T follicular helper cell (primary cell): ENCODE data around the gene PTPRN2.

Experiments
- DNase-seq: peaks from one replicate; pipeline ENCODE4 v3.0.0-alpha.2; 2020; ENCODE audit warnings: low read depth

The PTPRN2 gene

DNA sequence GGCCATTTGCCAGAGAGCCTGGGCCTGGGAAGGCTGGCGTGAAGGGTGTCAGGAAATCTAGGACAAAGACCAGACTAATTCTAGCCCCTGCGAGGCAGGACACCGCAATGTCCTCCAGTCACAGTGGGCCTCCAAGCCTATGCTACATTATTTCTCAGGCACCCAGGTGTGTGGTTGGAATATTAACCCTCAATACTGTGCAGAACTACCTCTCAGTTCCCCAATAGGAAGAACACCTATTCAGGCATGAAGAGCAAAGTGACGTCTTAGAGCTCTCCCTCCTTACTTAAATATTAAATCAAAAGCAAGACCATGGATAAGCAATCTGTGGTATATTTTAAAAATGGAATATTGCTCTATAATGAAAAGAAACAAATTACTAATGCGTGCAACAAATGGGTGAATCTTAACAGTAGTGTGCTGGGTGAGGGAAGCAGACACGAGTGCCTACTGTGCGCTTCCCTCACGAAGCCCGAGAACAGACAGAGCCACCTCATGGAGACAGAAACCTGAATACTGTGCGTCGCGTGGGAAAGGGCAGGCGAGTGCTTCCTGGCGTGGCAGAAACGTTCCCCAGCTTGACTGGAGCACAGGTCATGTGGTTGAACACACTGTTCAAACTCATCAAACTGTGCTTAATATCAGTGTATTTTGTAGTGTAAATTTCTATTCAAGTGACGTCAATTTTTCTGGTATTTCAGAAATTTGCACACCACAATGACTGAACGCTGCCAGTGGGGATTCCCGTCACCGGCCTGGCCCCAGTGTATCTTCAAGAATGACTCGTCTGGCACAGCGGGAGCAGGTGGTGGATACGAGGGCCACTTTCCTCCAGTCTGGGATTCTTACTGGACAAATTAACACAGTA lies 15.5 kb upstream of the PTPRN2 start:
- no peak for DNase-seq

DNA sequence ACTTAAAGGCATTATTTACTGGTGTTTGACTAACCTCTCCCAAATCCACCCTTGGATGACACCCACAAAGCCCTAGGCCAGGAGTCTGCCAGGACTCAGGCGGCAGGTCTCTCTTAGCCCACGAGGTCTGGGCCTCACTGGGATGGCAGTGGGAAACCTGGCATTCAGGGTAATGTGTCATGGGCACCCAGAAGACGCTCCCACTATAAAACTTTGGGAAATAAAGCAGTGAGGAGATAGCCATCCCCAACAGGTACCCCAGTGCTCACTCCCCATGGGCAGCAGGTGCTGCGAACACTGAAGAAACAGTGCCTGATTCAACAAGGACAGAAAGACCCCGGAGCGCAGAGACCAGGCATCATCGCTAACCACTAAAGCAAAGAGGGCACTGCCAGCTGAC lies 14.4 kb upstream of the PTPRN2 start:
- DNase-seq: no peak

DNA sequence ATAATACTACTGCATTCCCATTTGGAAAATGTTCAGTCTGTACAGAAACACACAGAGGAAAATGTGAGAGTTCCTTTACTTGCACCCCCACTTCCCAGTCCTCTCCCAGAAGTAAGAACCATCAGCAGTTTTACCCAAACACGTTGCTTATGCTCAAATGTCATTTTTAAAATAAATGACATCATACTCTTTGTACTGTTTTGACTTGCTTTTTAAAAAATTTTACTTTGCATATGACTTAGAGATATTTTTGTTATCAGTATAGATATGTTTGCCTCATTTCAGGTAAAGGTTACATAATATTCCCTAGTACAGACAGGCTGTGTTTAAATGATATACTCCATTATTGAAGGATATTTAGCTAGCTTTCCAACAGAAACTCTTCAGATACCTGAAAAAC lies 13.5 kb upstream of the PTPRN2 start:
- DNase-seq: no peak

DNA sequence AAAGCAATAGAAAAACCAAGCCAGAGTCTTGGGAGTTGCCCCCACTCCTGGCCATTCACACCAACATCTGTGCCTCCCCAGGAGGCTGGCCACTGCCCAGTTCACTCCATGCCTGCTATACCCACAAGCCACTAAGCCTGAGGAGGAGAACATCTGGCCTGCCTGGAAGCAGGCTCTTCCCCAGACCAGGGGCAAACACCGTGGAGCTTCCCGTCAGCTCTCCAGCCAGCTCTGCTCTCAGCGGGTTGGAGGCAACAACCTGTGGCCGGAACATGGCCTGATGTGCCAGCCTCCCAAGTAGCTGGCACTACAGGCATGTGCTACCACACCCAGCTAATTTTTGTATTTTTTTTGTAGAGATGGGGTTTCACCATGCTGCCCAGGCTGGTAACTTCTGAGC lies 9.1 kb upstream of the PTPRN2 start:
- DNase-seq: no peak

DNA sequence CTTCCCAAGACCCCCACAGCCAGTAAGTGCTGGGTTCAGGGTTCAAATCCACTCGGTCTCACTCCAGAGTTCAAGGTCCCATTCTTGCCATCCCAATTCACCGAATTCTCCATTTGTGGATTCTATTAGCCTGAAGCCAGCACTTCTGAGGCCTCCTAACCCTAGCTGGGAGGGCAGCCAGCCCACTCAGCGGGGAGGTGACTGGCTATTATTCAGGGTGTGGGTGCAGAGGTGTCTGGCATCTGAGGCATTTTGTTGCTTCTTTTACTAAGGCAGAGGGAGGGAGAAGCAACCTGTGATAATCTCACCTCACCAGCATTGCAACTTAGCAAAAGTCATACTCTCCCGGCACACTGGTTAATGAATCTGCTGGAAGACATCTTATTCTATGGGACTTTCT lies 8.7 kb upstream of the PTPRN2 start:
- DNase-seq: no peak

DNA sequence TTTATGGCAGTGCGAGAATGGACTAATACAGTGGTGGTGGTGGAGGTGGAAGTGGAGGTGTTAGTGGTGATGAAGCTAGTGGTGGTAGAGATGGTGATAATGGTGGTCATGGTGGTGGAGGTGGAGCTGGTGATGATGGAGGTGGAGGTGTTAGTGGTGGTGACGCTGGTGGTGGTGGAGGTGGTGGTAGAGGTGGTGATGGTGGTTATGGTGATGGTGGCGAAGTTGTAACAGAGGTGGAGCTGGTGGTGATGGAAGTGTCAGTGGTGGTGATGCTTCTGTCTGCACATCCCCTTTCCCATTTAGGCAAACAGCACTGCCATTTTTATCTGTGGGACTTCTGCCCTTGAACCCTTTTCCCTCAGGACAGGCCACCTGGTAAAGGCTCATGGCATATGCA lies 7.4 kb upstream of the PTPRN2 start:
- DNase-seq: no peak

DNA sequence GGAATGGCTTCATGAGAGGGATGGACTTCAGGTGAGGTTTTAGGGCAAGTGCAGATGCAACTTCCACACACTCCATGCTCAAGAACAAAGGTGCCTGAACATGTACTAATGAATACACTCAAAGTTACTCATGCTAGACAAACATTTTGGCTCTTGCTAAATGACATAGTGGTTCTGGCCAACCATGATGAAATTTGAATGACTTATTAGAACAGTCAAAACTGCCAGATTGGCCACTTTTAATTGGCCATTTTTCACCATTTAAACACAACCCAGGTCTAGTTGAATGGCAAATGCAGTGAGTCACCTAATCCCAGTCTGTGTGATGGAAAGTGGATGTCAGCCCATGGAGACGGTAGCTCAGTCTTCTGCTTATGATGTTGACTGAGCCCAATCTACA lies 4.9 kb upstream of the PTPRN2 start:
- no peak for DNase-seq

DNA sequence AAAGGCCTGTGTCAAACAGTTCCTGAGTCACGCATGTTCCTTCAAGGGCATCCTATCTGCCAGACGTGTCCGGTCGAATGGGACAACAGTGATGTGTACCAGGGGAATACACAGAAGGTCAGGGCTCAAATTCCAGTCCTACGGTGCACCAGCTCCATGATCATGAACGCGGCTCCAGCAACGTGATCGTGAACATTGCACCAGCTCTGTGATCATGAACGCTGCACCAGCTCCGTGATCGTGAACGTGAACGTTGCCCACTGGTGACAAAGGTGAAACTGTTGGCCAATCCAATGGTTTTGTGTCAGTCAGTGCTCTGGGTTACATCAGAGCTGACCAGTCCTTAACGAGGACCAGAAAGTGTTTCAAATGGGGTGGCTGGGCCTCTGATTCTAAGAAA lies 4.3 kb upstream of the PTPRN2 start:
- no peak for DNase-seq

DNA sequence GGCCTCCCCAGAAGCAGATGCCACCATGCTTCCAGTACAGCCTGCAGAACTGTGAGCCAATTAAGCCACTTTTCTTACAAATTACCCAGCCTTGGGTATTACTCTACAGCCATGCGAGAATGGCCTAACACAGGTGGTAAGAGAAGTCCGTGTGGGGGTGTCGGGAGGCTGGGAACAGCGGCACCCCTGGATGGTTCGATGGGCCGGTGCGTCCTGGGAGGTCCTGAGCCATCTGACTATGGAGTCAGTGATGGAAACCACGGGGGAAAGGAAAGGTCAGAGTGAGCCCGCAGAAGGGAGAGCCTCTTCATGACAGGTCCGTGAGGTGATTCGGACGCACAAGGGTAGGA lies 2.5 kb upstream of the PTPRN2 start:
- DNase-seq: no peak

DNA sequence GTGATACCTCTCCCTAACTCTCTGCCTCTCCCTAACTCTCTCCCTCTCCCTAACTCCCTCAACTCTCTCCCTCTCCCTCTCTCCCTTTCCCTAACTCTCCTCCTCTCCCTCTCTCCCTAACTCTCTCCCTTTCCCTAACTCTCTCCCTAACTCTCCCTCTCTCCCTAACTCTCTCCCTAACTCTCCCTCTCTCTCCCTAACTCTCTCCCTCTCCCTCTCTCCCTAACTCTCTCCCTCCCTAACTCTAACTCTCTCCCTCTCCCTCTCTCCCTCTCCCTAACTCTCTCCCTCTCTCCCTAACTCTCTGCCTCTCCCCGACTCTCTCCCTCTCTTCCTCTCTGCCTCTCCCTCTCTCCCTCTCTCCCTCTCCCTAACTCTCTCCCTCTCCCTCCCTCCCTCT lies 2.0 kb upstream of the PTPRN2 start:
- DNase-seq: no peak

DNA sequence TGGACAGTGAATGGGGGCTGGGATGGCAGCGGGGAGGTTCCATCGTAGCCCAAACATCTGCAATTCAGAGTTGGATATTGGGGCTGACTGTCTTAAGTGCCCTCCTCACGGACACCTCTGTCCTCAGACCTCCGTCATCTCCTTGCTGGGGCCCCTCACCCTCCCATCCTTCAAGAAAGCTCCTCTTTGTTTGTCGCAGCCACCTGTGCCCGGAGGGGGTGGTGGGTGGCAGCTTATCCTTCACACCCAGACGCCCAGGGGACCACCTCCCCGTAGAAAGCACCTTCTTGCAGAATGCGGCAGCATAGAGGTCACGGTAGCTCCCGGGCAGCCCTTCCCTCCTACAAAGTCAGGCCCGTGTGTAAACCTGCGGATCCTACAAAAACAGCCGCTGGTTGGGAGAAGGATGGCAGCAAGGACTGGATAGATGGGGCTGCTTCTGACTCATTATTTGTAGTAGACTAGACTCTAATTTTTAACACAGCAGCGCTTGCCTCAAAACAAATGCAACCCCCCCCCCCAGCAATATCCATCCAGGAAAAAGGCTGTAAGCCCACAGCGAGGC lies 1.3 kb upstream of the PTPRN2 start:
- DNase-seq: no peak

DNA sequence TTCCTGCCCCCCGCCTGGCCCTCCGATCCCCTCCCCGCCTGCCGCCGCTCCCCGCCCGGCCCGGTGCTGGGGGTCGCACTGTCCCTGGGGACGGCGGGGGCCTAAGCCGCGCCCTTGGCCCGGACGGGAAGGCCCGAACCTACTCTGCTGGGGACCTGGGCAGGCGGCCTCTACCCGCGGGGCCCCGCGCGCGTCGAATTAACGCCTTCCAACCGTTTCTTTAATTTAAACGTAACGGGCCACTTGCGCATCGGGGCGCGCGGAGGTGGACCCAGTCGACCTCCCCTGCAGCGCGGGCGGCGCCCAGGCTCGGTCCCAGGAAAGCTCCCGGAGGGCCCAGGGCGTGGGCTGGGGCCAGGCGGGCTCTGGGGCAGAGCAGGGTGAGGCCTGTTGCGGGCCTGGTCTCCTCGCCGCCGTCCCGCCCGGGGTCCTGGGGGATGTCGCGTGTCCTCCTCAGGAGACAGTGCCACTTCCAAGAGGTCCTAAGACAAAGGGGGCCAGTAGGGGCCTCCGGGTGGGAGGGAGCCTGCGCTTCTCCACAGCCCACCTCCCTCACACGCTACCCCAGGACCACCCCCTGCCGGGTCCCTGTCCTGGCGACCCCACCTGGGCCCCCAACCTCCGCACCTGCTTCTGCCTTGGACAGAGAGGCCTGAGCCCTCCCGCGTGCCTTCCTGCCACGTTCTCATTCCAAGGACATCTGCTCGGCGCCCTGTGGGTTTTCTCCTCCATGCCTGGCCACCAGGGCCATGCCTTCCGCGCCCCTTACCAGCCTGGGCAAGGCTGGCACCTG lies 658 bp upstream of the PTPRN2 start:
- DNase-seq: no peak

DNA sequence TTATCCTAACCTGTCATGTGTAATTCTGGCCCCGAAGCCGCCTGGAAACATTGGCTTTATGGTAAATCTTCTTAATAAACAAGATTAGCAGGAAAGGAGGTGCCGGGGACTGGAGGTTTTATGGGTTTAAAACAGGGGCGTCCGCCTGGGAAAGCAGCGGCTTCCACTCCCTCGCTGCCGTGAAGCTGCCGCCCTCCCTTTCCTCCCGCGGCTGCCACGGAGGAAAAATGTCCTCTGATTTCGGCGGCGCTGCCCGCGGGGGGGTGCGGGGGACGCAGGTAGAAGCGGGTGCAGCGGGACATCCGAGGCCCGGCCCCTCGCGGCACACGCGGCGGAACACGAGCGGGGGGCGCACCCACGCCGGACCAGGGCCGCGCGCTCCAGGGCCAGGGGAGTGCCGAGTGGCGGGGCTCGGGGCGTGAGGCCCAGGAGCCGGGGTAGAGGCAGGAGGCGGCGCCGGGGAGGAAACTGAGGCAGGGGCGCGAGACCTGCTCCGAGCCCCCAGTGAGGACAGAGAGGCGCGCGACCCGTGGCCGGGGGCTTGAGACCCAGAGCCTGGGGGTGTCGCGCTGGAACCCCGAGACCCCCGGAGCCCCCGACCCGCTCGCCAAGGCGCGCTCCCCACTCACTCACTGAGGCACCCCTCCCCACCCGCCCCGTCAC lies 993 bp downstream of the PTPRN2 start:
- DNase-seq: no peak

DNA sequence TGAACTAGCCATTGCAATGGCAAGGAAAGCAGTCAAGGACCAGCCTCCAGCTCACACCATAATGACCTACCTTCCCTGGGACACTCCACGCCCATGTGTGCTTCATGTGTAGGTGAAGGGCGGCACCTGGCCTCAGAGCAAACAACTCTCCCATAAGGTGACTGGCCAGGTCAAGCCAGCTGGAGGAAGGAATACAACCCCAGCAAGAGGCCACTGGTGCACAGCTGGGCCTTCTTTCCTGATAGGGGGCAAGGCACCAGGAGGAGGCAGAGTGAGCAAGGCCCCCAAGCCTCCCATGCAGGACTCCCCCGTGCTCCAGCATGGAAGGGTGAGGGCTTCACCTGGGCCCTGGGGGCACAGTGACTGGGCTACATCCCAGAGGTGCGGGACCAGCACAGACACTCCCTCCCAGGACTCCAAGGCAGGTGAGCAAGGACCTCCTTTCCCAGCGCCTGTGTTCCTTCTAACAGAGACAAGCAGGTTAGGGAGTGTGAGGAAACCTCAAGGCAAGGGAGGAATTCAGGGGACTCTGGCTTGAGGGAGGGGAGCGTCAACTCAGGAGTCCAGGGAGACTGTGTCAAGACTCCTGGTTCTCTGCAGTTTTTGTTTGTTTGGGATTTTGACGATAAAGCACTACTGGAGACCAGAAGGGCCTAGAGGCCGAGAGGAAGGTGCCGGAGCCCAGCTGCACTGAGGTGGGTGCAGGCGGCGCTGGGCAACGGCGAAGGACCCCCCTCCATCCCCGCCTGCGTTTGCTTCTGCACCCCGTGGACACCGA lies 1.7 kb downstream of the PTPRN2 start:
- no peak for DNase-seq

DNA sequence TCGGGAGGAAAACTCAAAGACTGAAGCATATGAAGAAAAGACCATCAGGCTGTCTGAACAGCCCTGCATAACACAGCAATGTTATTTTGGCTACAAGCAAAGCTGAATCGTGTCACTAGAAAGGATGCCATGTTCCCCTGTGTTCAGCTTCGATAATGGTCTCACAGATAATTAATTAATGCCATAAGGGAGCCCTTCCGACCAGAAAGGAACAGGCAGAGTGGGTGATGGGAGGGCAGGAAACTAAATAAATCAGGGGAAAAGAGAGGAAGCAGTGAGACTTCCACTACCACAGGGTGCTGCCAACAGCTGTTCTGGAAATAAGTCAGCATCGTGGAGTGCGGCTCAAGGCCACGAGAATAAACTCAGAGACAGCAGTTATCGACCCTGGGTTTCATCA lies 3.2 kb downstream of the PTPRN2 start:
- DNase-seq: no peak

DNA sequence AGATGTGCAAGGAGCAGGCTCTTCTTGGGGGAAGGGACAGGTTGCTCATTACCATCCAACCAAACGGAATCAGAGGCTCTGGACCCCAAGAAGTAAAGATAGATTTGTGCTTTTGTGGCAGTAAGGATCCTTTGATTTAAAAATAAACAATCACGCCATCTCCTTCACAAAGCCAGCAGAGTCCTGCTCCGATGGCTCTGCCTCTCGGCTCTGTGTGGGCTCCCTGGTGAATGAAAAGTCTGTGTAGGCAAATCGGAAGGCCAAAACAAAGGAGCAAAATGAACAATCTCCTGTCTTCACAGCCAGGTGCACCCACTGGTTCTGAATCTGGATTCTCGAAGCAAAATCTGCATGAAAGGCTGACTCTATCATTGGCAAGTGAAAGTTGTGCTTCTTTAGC lies 3.8 kb downstream of the PTPRN2 start:
- DNase-seq: no peak

DNA sequence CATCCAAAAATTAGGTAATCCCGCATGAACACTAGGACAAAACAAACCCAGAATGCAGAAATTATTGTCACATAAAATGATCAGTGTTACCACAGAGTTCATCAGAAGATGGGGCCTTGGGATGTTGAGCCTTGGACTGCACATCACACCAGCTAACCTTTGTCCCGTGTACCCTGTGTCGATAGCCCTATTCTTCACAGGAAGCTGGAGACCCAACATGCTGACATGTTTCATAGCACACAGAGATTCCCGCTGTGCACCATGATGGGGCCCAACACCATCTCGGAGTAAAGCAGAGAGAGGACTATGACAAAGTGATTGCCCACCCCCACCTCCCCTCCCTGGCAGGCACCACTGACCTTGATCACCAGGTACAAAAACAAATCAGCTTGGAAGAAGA lies 4.5 kb downstream of the PTPRN2 start:
- no peak for DNase-seq

DNA sequence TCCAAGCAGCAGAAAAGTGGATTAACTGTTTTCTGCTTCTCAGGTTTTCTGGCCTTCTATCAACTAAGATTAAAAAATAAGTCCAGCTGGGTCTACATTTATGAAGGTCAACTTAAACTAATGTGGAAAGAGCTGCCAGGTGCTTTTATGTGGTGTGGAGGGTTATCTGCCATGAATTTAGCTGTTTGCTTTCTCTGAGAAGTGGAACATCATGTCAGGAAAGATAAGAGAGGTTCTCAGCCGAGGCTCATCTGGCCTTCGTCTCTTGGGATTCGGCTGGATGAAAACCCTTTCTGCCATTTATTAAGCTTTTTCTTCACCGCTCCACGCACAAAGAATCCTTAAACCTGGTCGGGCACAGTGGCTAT lies 5.5 kb downstream of the PTPRN2 start:
- no peak for DNase-seq

DNA sequence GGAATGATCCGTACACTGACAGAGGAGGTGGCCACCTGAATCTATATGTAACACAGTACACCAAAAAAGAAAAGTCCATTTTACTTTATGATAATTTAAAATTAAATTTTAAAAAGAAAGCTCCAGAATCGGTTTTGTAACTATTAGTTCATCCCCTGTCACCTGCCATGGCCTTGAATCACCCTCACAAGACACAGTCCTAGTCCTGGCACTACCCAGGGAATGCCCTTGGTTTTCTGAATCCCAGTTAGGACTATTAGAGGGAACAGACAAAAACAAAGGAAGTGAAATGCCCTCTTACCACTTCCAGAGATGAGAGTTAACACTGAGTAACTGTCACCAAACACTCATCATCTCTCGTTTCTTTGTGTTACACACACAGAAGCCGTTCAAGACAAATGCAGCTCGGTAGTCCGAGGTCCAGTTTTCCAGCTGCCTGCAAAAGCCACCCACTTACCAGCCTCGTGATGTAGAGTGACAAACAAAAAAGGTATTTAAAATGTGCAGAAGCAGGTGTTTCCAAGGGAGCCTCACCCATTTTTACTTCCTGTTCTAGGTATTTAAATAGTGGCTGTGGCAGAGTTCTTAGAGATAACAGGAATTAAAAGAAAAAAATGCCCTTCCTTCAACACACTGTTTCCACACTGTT lies 6.1 kb downstream of the PTPRN2 start:
- DNase-seq: no peak

DNA sequence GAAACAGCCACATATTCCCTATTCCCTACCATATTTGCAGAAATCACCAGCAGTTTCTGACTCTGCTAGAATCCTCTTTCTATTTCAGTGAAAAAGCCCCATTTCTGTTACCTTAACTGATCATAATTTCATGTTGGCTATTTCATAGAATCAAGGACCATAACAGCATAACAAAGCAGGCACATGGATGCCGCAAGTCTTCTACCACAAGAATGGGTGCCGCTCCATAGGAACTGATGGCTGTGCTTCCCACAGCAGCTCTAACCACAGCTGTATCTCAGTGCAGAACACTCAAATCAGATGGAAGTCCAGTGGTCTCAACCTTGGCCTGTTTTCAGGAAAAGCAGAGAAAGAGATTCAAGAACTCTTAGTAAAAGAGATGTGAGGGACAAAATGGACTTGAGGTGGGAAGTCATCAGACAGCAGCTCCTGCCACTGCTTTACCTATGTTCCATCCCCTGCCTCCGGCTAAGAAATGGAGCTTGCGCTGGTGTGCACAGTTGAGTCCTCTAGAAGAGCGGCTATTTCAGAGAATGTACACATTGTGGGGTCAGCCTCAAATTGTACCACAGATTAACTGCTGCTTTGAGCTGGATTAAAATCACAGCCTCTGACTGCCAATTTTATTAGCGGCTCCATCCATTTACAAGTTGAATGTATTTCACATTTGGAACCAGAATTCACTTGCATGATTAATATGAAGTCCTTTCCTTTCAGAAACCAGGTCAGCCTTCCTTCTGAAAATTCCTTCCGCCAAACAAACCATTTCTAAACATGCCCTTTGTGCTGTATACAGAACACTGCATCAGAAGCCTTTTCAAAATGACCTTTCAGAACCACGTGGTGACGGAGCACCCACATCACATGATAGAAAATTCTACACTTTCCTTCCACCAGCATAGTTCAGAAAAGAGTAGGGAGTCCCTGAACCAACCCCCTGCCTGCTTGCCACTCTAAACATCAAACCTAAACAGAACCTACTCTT lies 7.7 kb downstream of the PTPRN2 start:
- no peak for DNase-seq
